HL-60 (cell line): ENCODE results near the gene GALM.

Source experiments
- CTCF ChIP-seq: IDR thresholded peaks from one replicate; pipeline ENCODE4 v1.5.1; 2011; ENCODE audit warnings: low read length, control low read depth, inconsistent platforms; ENCODE audit not compliant: insufficient read depth
- GABPA ChIP-seq: IDR thresholded peaks from 2 replicates; pipeline ENCODE4 v1.6.1; 2012; ENCODE audit warnings: low read depth
- POLR2AphosphoS5 ChIP-seq: IDR thresholded peaks from 2 replicates; pipeline ENCODE4 v1.6.1; 2012; ENCODE audit warnings: low read depth
- REST ChIP-seq: IDR thresholded peaks from 2 replicates; pipeline ENCODE4 v1.6.1; 2012; ENCODE audit warnings: low read depth; ENCODE audit not compliant: insufficient replicate concordance
- SPI1 ChIP-seq: IDR thresholded peaks from 2 replicates; pipeline ENCODE4 v1.6.1; 2012; ENCODE audit warnings: low read depth, mild to moderate bottlenecking, borderline replicate concordance

DNA sequence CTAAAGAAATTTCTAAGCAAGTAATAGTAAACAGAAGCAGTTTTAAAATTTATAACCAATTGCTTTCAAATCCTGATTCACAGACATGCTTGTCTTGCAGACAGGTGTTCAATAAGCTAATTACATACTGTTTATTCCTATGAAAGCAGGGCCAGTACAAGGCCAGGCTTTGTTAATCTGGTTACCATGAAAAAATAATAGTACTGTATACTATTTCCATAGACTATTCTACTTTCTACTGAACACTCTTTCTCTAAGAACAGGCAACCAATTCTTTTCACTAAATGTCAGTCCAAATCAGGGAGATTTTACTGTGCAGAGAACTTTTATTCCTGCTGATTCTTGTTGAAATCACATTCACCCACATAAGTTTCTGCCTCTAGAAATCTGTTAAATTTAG is 88.1 kb downstream of the GALM start:
- TF ChIP-seq CTCF: no peak
- TF ChIP-seq REST: no peak
- no peak for TF ChIP-seq POLR2AphosphoS5
- no peak for TF ChIP-seq GABPA
- TF ChIP-seq SPI1: no peak
